RPMI7951 (cell line): ENCODE results near the gene KLHDC9. TPM values are rescaled to one million over a fixed set of nuclear protein-coding genes. Genes with fewer than 3 reads are reported as not detected.
A peak's percentile ranks its signal among the peaks of the same experiment; 100 is the strongest.
"Not testable (repeated sequence)": the region's sequence is repeated elsewhere in the genome, so short reads cannot be mapped to it uniquely, and the experiment has no call there.

Experiments used
- DNase-seq: peaks from one replicate; pipeline ENCODE4 v3.0.0-alpha.2; 2012; ENCODE audit warnings: low read depth
- total RNA-seq: library from RNA; depleted of rRNA; stranded (reverse); fragments of >200 nt; shearing (Covaris generic); gene quantifications from 2 replicates; pipeline ENCODE4 v1.2.3, GENCODE V29; 2014

The KLHDC9 gene
- total RNA-seq, 1 experiment from 2014 or later, result not detected

- DNase-seq, result no peak
Observed at GRCh38 chr1:161096015-161096414, 2.1 kb upstream of the KLHDC9 start.

- DNase-seq, result peak; percentile 53
Observed at GRCh38 chr1:161096530-161096929, 1.6 kb upstream of the KLHDC9 start.

GRCh38 chr1:161099090-161099802, 1.1 kb downstream of the KLHDC9 start:
- DNase-seq, result no peak

DNA sequence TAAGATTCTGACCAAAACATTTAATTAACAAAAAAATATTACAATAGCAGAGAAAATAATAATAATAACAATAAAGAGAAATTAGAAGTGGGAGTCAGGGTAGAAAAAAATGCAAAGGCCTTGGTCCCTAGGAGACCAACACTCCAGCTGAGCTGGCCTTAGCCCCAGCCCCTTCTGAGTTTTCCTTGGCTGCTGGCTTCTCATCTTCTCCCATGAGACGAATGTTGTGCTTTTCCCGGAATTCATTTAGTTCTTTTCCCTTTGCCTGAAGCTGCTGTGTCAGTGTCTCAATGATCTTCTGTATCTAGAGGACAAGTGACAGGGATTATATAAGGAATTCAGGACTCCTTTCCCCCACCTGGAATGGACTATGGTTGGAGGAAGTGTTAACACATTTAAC, 2.4 kb downstream of the KLHDC9 start:
- DNase-seq, result no peak

DNA sequence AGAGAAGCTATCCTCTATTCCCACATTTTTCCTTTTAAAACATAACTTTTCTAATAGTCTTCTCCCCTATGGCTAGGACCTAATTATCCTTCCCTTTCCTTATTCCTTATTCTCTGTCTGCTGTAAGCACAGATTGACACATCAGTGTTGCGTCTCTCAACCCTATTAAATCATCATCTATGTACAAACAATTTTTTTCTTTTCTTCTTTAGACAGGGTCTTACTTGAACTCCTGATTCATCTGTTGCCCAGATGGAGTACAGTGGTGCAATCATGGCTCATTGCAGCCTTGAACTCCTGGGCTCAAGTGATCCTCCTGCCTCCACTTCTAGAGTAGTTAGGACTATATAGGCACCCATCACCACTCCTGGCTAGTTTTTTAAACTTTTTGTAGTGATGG, 8.3 kb downstream of the KLHDC9 start:
- no peak for DNase-seq

- DNase-seq, result no peak
Observed at GRCh38 chr1:161111117-161111516, 13.0 kb downstream of the KLHDC9 start.

GRCh38 chr1:161111527-161111926, 13.4 kb downstream of the KLHDC9 start:
- DNase-seq, result no peak

- DNase-seq, result no peak
Observed at GRCh38 chr1:161113915-161114314, 15.8 kb downstream of the KLHDC9 start.

DNA sequence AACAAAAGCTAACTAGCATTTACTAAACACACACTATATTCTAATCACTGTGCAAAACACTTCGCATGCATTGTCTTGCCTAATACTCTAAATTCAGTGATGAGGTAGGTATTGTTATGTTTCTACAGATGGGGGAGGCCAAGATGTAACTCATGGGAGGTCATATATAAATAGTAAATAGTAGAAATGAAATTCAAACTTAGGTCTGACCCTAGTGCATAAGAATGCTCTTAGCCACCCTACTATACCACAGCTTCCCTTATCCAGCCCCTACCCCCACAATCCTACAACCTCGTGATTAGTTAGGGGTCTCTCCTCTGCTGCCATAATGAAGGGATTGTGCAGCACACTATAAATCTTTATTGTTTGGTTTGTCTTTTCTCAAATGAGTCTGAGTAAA, 16.4 kb downstream of the KLHDC9 start:
- no peak for DNase-seq

- peak; percentile 94 for DNase-seq
Observed at GRCh38 chr1:161115132-161115711, 17.1 kb downstream of the KLHDC9 start.

GRCh38 chr1:161115961-161116360, 17.8 kb downstream of the KLHDC9 start:
- not testable (repeated sequence) for DNase-seq

- peak; percentile 76 for DNase-seq
Observed at GRCh38 chr1:161117759-161118581, 19.8 kb downstream of the KLHDC9 start, which contains the start of the genes NIT1 and PFDN2. TSS of gene NIT1 (plus strand) at chr1:161118105. CDS start at chr1:161118177, 72 bp downstream. TSS of gene PFDN2 (minus strand) at chr1:161118037. CDS start at chr1:161118026, 11 bp downstream.

DNA sequence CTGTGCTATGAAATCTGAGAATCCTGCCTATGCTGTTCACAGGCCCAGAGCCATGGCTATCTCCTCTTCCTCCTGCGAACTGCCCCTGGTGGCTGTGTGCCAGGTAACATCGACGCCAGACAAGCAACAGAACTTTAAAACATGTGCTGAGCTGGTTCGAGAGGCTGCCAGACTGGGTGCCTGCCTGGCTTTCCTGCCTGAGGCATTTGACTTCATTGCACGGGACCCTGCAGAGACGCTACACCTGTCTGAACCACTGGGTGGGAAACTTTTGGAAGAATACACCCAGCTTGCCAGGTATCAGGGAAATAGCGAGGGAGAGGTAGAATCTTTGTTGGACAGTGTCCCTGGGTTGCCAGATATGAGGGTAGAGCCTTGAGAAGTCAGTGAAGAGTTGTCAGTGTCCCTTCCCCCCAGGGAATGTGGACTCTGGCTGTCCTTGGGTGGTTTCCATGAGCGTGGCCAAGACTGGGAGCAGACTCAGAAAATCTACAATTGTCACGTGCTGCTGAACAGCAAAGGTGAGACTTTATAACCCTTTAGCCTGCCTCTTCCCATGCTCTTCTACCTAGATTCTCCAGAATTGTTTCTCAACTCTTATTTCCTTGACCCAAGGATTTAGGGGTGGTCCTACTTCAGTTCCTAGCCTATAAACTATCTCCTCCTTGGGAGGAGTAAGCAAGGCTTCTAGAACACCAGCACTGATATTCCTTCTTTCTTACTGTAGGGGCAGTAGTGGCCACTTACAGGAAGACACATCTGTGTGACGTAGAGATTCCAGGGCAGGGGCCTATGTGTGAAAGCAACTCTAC, 21.1 kb downstream of the KLHDC9 start:
- DNase-seq, result peak; percentile 55

- no peak for DNase-seq
Observed at GRCh38 chr1:161121042-161121650, 23.0 kb downstream of the KLHDC9 start.

DNA sequence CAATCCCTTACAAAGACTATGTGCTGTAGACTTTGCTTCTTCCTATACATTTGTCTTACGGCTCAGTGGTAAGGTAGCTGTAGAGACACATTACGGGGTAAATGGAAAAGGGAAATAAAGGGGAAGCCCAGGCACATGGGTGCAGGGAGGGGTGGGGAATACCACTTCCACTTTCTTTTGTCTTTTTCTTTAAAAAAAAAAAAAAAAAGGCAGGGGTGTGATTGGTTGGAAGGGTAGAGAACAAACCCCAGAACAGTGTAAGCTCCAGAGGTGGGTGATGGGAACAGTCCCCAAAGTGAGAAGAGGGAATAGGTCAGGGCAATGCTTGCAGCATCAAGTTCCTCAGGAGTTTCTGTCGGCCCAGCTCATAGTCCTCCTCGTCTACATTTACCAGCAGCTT, 23.7 kb downstream of the KLHDC9 start:
- DNase-seq, result no peak

- no peak for DNase-seq
Observed at GRCh38 chr1:161122967-161123366, 24.8 kb downstream of the KLHDC9 start.

- no peak for DNase-seq
Observed at GRCh38 chr1:161127649-161128048, 29.5 kb downstream of the KLHDC9 start.

DNA sequence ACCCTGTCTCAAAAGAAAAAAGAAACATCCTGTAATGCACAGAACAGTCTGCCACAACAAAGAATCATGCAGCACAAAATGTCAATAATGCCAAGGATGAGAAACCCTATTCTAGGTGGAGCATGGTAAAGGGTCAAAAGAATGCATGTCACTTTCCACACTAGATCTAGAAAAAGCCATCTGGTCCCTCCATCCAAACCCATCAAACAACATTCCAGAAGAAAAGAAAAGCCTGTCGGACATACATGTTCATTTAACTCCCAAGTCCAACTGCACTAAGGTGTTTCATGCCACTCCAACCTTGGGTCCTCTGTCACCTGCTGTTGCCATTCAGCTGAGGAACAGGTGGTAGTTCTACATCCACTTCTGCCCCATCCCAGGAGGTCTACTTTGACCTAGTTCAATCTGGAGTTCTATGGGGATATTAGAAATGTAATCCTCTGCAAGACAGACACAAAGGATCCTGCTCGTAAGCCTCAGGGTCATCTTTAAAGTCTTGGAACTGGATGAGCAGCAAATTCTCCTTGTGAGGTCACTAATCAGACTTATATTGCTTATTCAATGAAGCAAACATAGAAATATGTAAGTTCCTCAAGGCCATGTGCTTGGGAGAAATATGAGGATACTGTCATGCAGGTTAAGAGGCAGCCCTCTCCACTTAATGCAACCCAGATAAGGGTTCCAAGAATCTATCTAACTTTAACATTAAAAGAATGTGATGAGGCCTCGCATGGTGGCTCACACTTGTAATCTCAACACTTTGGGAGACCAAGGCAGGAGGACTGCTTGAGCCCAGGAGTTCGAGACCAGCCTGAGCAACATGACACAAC, 30.6 kb downstream of the KLHDC9 start:
- DNase-seq, result no peak

- no peak for DNase-seq
Observed at GRCh38 chr1:161130266-161130665, 32.1 kb downstream of the KLHDC9 start.
